Measurements from ENCODE around the gene RPS27.

GRCh38 chr1:153991806-153992205 lies 1.2 kb downstream of the RPS27 start:
- TF ChIP-seq YY1 (IDR thresholded peaks at IDR 0.05; ENCODE audit: insufficient read depth, insufficient read length): no peak
- TF ChIP-seq ZNF274 (IDR thresholded peaks at IDR 0.05; ENCODE audit: low read depth, low read length): no peak

Data from NT2/D1 (cell line).